HG03159 (cell line): ENCODE results near the gene CYP46A1.

Experiments used
- ATAC-seq: cut with Tn5 transposase; IDR thresholded peaks from one replicate; pipeline ENCODE4 v1.9.1; 2021; ENCODE audit warnings: mild to moderate bottlenecking, moderate library complexity; ENCODE audit not compliant: unreplicated experiment

CYP46A1 gene

DNA sequence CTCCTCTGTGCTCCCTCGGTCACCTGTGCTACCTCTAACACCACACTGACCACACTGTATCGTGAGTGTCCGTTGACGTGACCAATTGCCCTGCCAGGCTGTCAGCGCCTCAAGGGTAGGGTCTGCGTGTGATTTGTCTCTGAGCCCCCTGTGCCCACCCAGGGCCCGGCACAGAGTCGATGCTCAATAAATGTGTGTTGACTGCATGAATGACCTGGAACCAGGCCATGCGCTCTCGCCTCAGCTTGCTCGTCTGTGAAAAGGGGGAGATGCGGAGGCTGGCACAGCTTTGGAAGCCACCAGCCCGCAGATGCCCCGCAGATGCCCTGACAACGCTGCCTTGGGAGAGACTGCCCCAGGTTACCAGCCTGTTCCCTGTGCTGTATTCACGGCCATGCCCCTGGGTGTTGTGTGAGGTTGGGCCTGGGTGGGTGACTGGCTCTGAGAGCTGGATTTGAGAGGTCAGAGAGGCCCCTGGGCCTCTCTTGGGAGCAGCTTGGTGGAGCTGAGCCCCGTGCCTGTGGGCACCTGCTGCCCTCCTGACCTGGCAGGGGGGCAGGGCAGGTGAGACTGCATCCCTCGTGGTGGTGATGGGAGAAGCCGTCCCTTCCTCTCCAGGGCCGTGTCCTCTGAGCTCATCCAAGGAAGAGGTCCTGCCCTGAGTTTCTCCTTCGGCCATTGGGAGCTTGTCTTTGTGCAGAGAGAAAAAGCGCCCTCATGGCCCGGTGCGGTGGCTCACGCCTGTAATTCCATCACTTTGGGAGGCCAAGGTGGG, 43.2 kb downstream of the CYP46A1 start:
- no peak for ATAC-seq

GRCh38 chr14:99728231-99728920, 44.3 kb downstream of the CYP46A1 start:
- ATAC-seq, result no peak

- no peak for ATAC-seq
Measured at GRCh38 chr14:99728981-99729451, 44.9 kb downstream of the CYP46A1 start.

DNA sequence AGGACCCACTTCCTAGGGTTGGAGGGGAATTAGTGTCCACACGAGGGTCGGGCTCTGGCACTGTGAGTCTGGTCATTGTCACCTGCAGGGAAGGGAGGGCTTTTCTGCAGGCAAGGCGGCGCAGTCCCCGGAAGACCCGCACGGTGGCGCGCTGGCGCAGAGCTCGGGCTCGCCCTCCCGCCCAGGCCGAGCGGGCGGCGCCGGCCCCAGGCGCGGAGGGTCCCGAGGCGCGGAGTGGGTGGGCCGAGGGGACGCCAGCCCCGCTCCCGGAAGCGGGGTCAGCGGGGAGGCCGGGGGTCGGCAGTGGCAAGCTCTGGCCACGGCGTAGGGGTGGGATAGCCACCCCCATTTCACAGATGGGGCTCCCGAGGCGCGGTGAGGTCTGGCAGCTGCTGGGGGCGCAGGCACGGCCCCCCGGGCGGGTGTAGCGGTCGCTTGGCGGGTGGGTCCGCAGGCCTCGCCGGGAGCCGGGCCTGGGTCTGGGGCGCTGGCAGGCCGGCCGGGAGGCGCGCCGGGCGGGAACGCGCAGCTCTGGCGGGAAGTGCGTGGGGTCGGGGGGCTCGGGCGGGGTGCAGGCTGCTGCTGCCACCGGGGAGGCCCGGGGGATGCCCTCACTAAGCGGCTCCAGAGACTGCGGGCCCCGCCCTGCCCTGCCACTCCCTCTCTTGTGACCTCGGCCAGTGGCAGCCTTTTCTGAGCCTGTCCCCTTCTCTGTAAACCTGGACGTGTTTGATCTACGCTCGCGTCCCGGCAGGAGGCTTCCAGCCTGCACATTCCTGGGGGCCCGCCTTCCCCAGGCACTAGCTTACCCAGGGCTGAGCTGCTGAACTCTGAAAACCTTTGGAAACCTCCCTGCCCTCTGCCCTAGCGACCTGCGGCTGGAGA, 46.1 kb downstream of the CYP46A1 start:
- ATAC-seq, result no peak

DNA sequence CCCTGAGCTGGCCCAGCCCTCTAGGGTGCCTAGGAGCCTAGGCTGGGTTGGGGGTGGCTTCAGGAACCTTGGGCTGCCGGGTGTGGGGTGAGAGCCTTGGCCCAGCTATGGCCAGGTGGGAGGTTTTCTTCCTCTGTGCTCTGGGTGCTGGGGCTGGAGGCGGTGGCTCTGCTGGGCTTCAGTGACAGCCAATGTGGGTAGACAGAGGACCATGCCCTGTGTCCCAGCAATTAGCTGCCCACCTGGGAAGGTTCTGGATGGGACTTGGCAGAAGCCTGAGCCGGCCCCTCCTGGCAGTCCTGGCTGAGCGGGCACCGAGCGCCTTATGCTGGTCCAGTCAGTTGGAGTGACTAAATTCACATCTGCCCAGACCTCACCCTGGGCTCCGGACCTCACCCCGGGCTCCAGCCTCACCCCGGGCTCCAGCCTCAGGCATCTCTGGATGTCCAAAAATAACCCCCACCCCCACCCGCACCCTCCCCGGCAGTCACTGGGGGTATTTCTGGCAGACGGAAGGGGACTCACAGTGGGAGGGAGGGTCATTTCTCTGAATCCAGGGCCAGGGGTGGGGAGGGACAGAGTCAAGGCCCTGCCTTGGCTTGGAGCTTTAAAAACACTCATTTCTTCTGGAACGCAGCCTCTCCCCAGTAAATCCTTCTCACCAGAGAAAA, 46.9 kb downstream of the CYP46A1 start:
- ATAC-seq, result no peak

- no peak for ATAC-seq
Measured at GRCh38 chr14:99731547-99732435, 47.7 kb downstream of the CYP46A1 start.

DNA sequence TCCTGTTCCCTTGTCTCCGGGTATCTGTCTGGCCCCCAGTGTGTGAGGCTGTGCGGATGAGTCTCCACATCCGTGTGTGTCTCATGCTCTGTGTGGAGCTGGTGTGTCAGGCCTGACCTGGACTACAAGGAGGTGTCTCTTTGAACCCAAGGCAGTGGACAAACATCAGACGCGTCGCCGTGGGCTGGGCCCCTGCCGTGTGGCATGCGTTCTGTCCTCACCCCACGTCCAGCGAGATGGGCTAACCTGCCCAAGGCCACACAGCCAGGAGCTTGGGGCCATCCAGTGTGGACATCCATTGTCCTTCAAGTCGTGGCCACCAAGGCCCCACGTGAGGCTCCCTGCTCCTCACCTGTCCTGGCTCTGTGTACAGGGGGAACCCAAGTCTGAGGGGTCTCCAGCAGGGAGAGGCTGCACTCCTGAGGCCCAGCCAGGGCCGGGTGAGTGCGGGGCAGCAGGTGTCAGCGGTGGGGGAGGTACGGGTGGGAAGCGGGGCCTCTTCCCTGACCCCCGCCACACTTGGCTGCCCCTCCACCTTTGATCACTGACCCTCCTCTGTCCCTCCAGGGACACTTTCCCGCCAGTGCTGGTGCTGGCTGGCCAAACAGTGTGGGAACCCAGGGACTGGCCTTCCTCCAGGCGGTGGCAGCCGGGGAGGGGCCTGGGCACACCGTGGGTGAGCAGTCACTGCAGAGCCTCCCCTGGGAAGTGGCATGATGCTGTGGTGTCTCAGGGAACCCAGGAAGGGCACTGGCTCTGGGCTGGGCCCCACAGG, 48.5 kb downstream of the CYP46A1 start:
- no peak for ATAC-seq

- ATAC-seq, result no peak
Measured at GRCh38 chr14:99733211-99733539, 49.1 kb downstream of the CYP46A1 start.

DNA sequence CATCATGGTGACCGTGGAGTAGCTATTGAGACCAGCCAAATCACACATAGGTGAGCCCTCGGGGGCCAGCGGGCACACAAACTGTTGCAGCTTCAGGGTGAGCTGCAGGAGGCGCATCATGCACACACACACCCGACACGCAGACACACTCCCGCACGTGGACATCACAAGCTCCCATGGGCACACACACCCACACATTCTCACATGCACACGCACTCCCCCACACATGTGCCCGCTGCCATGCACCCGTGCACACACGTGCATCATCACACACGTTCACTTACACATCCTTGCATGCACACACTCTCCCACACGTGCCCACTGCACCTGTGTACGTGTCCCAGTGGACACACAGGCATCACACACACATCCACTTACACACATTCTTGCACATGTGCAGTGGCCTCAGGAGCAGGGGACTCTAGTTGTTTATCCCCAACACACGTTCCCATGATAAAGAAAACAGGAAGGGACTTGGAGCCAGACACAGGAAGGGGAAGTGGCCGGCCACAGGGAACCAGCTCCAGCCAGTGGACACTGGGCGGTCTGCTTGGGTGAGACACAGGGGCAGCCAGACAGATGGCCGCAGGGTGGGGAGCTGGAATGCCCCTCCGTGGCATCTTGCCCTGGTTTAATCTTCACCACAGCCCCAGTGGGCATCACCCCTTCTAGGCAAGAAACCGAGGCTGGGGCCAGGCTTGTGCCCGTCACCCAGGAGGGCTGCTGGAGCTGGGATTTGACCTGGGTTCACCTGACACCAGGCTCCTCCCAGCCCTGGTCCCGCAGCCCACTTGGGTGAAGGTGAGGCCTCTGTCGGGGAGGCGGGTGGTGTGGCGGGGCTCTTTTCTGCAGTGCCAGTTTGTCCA, 49.7 kb downstream of the CYP46A1 start:
- no peak for ATAC-seq

- no peak for ATAC-seq
Measured at GRCh38 chr14:99734406-99735051, 50.4 kb downstream of the CYP46A1 start.

- no peak for ATAC-seq
Measured at GRCh38 chr14:99735189-99736135, 51.4 kb downstream of the CYP46A1 start.

GRCh38 chr14:99736603-99737371, 52.7 kb downstream of the CYP46A1 start:
- ATAC-seq, result no peak

- no peak for ATAC-seq
Measured at GRCh38 chr14:99737451-99737951, 53.4 kb downstream of the CYP46A1 start.

DNA sequence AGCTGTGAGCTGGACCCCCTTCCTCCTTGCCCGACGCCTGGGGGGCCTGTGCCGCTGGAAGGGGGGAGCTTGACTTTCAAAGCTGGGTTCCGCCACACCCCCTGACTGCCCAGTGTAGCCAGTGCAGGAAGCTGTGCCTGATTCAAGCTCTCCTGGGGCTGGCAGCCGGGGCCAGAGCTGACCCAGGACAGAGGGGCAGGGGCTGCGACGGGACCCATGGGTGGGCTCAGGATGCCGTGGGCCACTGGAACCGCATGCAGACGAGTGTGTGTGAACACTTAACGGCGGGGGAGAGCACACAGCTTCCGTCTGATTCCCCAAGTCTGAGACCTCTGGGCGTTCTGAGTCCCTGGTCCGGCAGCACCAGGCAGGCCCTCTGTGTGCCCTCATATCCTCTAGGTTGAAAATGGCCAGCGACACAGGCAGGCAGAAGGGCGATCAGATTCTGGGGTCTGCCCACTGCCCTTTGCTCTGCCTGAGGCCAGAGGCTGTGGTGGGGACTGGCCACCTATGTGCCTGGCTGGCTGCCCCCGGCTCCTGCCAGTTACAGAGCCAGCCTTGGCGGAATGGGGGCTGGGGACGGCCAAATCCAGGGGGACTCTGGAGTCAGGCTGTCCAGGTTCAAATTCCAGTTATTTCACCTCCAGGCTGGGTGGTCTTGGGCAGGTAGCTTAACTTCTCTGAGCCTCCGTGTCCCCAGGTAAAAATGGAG, 54.0 kb downstream of the CYP46A1 start:
- ATAC-seq, result no peak

DNA sequence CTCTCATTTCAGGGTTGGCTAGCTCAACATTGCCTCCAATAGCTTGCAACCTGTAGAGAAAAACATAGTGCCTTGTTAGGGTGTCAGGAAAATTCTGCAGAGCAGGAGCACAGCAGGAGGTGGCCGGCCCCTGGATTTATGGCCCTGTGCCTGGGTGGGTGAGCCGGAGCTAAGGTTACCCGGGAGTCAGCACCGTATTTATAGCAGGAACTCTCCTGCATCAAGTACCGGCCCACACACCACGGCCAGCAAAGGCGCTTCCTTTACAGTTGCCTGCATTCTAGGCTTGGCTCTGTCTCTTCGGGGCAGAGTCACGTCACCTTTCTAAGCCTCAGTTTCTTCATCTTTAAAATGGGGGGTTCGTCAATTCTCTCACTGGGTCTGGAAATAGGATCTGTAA, 56.3 kb downstream of the CYP46A1 start:
- ATAC-seq, result no peak
